ENCODE data around the gene DYRK3. TPM values are rescaled to one million over a fixed set of nuclear protein-coding genes. Genes with fewer than 3 reads are reported as not detected.

DYRK3 gene
- total RNA-seq, 1 experiment from 2014 or later: 7.1 TPM

- H3K4me1 ChIP-seq (ENCODE audit: control insufficient read depth in 1 of 2, insufficient read depth in 2 of 2, low read length in 2 of 2): no peaks in the 10 kb centered on the region
- ATAC-seq (no peak), DNase-seq (ENCODE audit: low read depth, low spot score) (no peak)
- no TSS peak for BruUV-seq (replicated peaks)
- peaks cover 18% of the 10 kb centered on the region; the same call in 1 of the 2 replicates for H3K27me3 ChIP-seq (ENCODE audit: insufficient read depth, low read length)
- RAD21 ChIA-PET (ENCODE audit: low non-redundant PET in 1 of 2, low total read pairs in 2 of 2, uncharacterized antibody in 2 of 2, unreplicated experiment in 2 of 2): no interaction called here
- CTCF ChIA-PET: interaction anchor here (1.1 to 6.8 kb wide), 4 partner anchors 8 to 176 kb away, joined by 3 to 71 read pairs (median 33); partner anchors contain the start of gene DYRK3
- H3K79me2 ChIP-seq (ENCODE audit: insufficient read depth, low read length): no peaks in the 10 kb centered on the region
- H3K4me2 ChIP-seq (ENCODE audit: low read length): no peak overlapping the region
- H3K9me2 ChIP-seq (ENCODE audit: insufficient read depth): no peaks in the 10 kb centered on the region
- POLR2A ChIA-PET: no interaction called here
- H4K20me1 ChIP-seq (ENCODE audit: insufficient read depth): no peaks in the 10 kb centered on the region
- intact Hi-C loops (cut with micrococcal nuclease): no loop called here
- H3K27ac ChIP-seq (ENCODE audit: low read depth, low read length): no peak overlapping the region
- no peak overlapping the region for H2AFZ ChIP-seq (ENCODE audit: low read depth, low read length, poor library complexity, severe bottlenecking)
- TF ChIP-seq YY1 (IDR thresholded peaks at IDR 0.05; ENCODE audit: extremely low read depth, insufficient replicate concordance, low read depth, low read length): no peak
- TF ChIP-seq ZNF274 (IDR thresholded peaks at IDR 0.05; ENCODE audit: low read depth, low read length): no peak
- no peak for TF ChIP-seq CEBPB (IDR thresholded peaks at IDR 0.05; ENCODE audit: low read depth)
- no peak for TF ChIP-seq SP1 (IDR thresholded peaks at IDR 0.05; ENCODE audit: low read depth)
- no peak for TF ChIP-seq REST (IDR thresholded peaks at IDR 0.05; ENCODE audit: low read depth)
- TF ChIP-seq CTCF (IDR thresholded peaks at IDR 0.05 in 2 of 3, conservative IDR thresholded peaks at IDR 0.05 in 1 of 3; ENCODE audit: borderline replicate concordance in 1 of 3, insufficient read depth in 1 of 3, low read depth in 2 of 3, low read length in 2 of 3): no peak
- TF ChIP-seq ZFX (IDR thresholded peaks at IDR 0.05): no peak
- no peak for TF ChIP-seq FOSL1 (IDR thresholded peaks at IDR 0.05; ENCODE audit: low read depth)
- no peak overlapping the region for H3K9ac ChIP-seq (ENCODE audit: low read length)
- no peaks in the 10 kb centered on the region for H3K36me3 ChIP-seq (ENCODE audit: control insufficient read depth in 1 of 2, insufficient read depth in 2 of 2, low read length in 2 of 2)
- no peaks in the 10 kb centered on the region for H3K9me3 ChIP-seq (ENCODE audit: control insufficient read depth in 1 of 2, insufficient read depth in 1 of 2, low read depth in 1 of 2, low read length in 2 of 2)
- H3K4me3 ChIP-seq (replicated peaks in 1 of 2; ENCODE audit: low read depth in 1 of 2, low read length in 2 of 2): no peak overlapping the region
Measured at GRCh38 chr1:206666031-206666561, 30.8 kb downstream of the DYRK3 start.

Data from HCT116 (cell line).